WI38 (cell line): ENCODE results near the gene TCIRG1.

Experiments
- H3K4me3 ChIP-seq: 2 replicates; pipeline ENCODE4 v1.5.1; 2011; ENCODE audit warnings: low read depth, mild to moderate bottlenecking, control low read depth, low read length
- CTCF ChIP-seq: IDR thresholded peaks from 2 replicates; pipeline ENCODE4 v1.5.1; 2012; ENCODE audit warnings: low read depth, mild to moderate bottlenecking, control low read depth, low read length

The TCIRG1 gene

GRCh38 chr11:68008381-68009337 is 30.2 kb upstream of the TCIRG1 start:
- no peak overlapping the region for H3K4me3 ChIP-seq

GRCh38 chr11:68009391-68010089 is 29.3 kb upstream of the TCIRG1 start:
- no peak for TF ChIP-seq CTCF

More at GRCh38 chr11:68008381-68009337, 30.2 kb upstream of the TCIRG1 start:
- TF ChIP-seq CTCF = no peak

GRCh38 chr11:68010090-68011041 is 28.5 kb upstream of the TCIRG1 start, which contains the start of gene ALDH3B1:
Gene ALDH3B1 (plus strand): TSS chr11:68010327. CDS start chr11:68015298, 4,971 bp downstream.
- no peak for TF ChIP-seq CTCF
- H3K4me3 ChIP-seq = peak within 1 kb of the TSS; percentile 55

More at GRCh38 chr11:68009391-68010089, 29.3 kb upstream of the TCIRG1 start:
- peak overlapping the region; percentile 55 for H3K4me3 ChIP-seq

GRCh38 chr11:68011051-68011943 is 27.5 kb upstream of the TCIRG1 start:
- peak overlapping the region; percentile 55 for H3K4me3 ChIP-seq
- TF ChIP-seq CTCF = no peak

GRCh38 chr11:68012044-68012842 is 26.6 kb upstream of the TCIRG1 start:
- no peak overlapping the region for H3K4me3 ChIP-seq
- TF ChIP-seq CTCF = no peak
